ENCODE data around the gene OMP.

The OMP gene

GRCh38 chr11:77069969-77070582, 32.6 kb upstream of the OMP start:
- no peak for DNase-seq

DNA sequence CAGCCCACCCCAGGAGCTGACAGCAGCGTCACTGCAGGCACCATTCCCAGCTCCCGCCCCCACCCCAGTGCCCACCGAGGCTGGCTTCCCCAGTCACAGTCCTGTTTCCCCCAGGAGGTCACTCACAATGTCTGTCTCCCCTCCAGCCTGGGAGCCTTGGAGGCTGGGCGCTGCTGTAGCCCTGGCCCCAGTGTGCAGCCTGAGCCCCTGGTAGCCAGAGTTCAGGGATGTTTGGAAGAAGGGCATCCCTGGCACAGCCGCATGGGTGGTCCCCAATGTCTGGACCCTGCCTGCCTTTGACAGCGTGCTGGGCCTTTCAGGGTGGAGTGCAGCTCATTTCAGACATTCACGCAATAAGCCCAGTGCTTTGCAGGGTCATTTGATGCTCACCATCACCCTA, 31.6 kb upstream of the OMP start:
- no peak for DNase-seq

DNA sequence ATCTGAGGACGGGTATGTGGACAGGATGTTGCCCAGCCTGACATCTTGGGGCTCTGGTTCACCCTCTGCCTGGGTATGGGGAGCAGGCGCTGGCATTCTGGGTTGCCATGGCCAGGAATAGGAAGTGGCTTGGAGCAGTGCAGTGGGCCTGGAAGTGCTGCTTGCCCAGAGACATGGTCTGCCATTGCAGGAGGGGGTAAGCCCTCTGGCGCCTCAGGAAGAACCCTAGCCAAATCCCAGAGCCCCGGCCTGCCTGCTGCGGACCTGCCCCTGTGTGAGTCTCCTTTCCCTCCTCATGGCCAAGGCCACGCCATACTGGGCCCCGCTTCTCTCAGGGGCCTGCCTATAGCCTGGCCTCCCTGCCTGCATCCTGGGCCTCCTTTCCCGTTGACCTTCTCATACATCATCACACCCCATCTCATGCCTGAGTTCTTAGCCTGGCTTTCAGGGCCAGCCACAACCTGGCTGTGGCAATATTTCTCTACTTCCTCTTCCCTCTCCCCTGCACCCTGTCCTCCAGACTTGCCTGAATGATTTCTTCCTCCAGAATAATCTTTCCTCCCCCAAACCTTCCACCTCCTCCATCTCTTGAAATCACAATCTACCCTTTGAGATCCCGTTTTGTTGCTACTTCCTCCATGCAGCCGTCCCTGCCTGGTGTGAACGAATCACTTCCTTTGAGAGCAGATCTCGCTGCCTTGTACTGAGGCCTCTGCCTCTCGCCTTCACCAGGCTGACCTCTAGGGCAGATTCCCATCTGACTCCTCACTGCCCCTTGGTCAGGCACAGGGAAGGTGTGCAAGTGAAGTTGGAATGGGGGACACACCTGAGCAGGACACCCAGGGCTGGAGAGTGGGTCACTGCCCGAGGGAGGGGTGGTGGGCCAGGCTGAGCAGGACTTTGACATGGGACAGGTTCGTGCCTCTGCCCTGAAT, 30.7 kb upstream of the OMP start:
- no peak for DNase-seq

DNA sequence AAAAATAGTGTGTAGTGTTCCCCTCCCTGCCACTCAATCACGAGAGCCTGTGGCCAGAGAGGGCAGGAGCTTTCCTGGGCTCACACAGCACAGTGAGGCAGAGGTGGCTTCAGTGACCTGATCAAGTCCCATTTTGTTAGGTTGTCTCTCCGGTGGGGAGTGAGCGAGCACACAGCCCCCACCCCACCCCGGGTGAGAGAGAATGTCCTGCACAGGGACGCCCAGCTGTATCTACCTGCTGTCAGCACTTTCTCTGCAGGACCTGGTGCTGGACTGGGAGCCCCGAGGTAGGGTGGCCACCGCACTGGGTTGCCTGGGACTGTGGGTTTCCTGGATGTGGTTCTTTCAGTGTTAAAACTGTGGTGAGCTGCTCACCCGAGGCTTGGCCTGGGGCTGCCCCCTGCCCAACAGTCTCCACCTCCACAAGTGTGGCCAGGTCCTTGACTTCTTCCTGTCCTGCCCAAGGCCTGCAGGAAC, 29.8 kb upstream of the OMP start:
- no peak for DNase-seq

GRCh38 chr11:77073328-77074001, 29.2 kb upstream of the OMP start:
- DNase-seq: no peak

DNA sequence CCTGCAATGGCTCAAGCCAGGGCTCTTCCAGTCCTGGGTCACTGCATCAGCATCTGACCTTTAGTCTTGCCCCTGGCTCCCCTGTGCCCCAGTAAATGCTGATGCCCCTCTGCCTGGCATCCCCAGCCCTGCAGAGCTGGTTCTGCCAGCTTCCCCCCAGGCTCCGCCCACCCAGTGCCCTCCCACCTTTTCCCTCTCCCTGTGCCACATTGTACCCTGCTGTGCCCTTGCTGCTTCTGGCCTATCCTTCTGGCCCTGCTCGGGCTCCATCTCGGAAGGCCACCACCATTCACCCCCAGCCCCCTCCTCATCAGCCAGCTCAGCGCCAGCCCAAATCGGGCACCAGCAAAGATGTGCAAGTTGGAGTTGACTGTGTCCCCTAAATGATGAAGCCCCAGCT, 28.4 kb upstream of the OMP start:
- DNase-seq: no peak

- no peak for DNase-seq
Observed at GRCh38 chr11:77074626-77075221, 27.9 kb upstream of the OMP start.

- no peak for DNase-seq
Observed at GRCh38 chr11:77075425-77075905, 27.2 kb upstream of the OMP start.

DNA sequence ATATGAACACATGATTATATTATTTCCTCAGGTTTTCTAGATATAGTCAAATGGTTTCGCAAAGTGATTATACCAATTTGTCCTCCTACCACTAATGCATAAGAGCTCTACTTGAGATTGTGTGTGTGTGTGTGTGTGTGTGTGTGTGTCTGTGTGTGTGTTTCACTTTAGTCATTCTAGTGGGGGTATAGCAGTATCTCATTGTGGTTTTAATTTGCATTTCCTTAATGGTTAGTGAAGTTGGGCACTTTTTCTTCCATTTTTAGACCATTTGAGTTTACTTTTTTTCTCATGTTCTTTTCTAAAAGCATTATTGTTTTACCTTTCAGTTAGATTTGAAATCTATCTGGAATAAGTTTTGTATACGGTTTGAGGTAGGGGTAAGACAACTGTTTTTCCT, 23.0 kb upstream of the OMP start:
- no peak for DNase-seq

DNA sequence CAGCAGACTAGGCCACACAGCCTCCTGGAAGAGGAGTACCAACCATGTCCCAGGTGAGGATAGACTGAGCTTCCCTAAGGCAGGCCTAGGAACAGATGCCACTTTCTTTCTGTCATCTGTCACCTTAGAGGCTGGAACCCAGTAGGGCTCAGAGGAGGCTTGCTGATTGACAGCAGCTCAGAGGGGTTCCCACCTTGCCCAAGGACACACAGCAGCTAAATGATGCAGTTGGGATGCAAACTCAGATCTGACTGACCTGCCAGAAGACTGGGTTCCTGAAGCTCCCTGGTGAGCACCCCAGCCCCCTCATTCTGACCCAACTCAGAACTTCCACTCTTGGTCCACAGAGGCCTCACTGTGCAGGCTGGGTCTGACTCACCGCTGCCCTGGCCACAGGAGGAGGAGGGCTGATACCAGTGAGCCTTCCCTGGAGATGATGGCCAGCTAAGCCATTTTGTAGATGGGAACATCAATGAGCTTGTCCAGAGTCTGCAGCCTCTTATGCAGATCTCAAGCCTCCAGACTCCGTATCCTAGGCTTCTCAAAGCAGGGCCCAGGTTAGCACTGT, 21.9 kb upstream of the OMP start:
- DNase-seq: no peak

- no peak for DNase-seq
Observed at GRCh38 chr11:77081381-77081851, 21.2 kb upstream of the OMP start.

DNA sequence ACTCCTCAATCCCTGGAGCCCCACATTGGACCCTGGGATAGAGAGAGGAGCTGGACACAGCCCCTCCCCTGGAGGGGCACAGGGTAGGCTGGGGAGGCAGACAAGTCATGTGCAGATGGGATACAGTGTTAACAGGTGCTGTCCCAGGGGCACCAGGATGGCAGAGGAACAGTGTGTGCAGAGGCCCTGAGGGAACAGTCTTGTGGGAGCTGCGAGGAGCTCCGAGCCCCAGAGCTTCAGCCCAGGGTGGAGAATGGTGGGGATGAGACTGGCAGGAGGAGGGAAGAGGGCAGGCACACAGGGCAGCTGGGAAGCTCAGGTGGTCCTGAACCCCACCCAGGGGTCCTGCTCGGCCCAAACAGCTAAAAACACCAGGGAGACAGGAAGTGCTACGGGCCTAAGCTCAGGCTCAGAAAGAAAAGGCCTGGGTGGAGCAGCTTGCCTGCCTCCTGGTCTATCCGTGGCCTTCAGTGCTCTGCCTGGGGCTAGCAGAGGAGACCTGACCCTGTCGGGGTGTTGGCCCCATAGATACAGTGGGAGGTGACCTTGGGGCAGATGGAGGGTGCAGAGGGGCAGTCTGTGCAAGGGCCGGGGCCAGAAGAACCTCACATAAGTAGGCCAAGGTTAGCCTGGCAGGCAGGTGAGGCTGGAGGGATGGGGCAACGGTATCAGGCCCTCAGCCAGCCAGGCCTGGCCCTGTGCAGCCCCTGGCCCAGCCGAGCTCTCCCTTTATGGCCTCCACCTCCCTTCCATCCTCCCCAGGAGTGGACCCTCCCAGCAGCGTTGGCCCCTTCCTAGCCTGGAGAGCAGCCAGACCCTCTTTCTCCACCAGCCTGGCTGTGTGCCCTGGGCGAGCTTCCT, 20.4 kb upstream of the OMP start:
- DNase-seq: no peak

GRCh38 chr11:77082838-77083565, 19.6 kb upstream of the OMP start:
- DNase-seq: peak; percentile 37 to 54

DNA sequence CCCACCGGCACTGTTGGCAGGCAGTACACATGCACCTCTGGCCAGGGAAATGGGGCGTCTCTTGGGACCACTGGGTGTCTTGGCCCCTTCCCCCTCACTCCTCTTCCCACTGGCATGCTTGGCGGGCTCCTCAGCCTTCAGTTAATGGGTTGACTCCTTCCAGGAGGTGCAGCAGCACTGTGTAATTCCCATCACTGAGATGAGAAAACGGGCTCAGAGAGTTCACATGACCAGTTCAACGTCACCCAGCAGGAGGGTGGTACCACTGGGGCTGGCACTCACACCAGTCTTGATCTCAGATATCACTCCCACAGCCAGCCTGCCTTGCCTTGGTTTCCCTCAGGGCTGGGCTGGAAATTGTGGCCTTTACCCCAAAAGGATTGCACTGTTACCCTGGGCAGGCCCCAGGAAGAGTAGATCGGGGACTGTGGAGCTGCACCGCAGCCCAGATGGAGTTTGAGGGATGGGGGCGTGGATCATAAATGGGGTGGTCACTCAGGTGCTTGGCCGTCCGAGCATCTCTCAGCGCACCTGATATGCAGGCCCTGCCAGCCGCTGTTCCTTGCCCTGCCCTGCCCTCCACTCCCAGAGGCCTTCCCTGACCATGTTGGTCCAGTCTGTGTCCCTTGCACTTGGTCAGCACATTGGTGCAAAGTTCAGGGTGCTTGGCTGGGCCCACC, 18.9 kb upstream of the OMP start:
- DNase-seq: no peak

DNA sequence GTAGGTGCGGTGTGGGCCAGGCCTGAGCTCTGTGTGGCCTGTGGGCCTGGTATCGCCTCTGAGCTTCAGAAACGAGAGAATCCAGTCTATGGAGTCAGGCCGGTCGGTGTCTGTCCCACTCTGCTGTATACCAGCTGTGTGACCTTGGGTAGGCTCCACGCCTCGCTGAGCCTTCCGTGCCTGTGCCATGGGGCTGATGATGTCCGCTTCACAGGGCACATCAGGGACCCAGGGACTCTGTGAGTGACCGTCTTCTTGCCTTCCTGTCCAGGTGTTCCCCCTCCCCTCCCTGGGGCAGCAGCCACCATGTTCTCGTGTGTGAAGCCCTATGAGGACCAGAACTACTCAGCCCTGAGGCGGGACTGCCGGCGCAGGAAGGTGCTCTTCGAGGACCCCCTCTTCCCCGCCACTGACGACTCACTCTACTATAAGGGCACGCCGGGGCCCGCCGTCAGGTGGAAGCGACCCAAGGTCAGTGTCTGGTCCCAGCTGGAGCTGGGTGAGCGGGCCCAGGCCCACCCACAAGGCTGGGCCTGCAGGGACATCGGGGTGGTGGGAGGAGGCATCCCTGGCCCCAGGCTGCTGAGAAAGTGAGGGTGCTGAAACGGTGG, 18.0 kb upstream of the OMP start:
- no peak for DNase-seq

GRCh38 chr11:77085652-77086051, 17.0 kb upstream of the OMP start:
- no peak for DNase-seq

GRCh38 chr11:77086521-77087472, 15.8 kb upstream of the OMP start:
- DNase-seq: no peak

GRCh38 chr11:77087723-77088225, 14.9 kb upstream of the OMP start:
- DNase-seq: no peak

Measured in activated CD4-positive, alpha-beta T cell treated with anti-CD3 and anti-CD28 coated beads, Interleukin-2, amount 50 U/mL, for 48 hours (primary cell).